IMR-90 (cell line): ENCODE measurements around the gene ANKS3. TPM values are rescaled to one million over a fixed set of nuclear protein-coding genes. Genes with fewer than 3 reads are reported as not detected.

Experiments
- ATAC-seq: fragments of 200-7000 bp; cut with Tn5 transposase; 2 replicates; pipeline ENCODE4 v1.9.1; 2020; ENCODE audit warnings: low read depth, mild to moderate bottlenecking, moderate library complexity
- BruUV-seq: library from RNA; stranded (reverse); fragments of 400-500 nt; replicated peaks from 2 replicates; lab custom pipeline; 2021; lab: Mats Ljungman, UMichigan
- CTCF ChIA-PET: fragments of 300-600 bp; formaldehyde crosslinking; extraction: SDS; loops from one replicate; lab custom pipeline; 2021; ENCODE audit warnings: antibody characterized with exemption; lab: Yijun Ruan, JAX
- POLR2A ChIA-PET: fragments of 300-600 bp; sonication (Branson Sonifier 250); formaldehyde crosslinking; loops from one replicate; lab custom pipeline; 2022; ENCODE audit warnings: antibody characterized with exemption; ENCODE audit not compliant: unreplicated experiment; lab: Charles Lee
- DNase-seq: peaks from one replicate; pipeline ENCODE4 v3.0.0; 2013
- H2AFZ ChIP-seq: replicated peaks from 2 replicates; pipeline ENCODE3; 2013; ENCODE audit warnings: low read length, mild to moderate bottlenecking; ENCODE audit not compliant: poor library complexity
- H2AK5ac ChIP-seq: 2 replicates; pipeline ENCODE4 v1.6.1; 2013; ENCODE audit warnings: low read depth, low read length, inconsistent platforms
- H2AK9ac ChIP-seq: replicated peaks from 2 replicates; pipeline ENCODE3; 2013; ENCODE audit warnings: mild to moderate bottlenecking, low read depth, low read length, moderate library complexity; ENCODE audit not compliant: poor library complexity
- H2BK120ac ChIP-seq: 2 replicates; pipeline ENCODE4 v1.6.1; 2013; ENCODE audit warnings: low read depth, low read length, inconsistent platforms
- H2BK15ac ChIP-seq: 3 replicates; pipeline ENCODE4 v1.6.1; 2013; ENCODE audit warnings: low read depth, low read length, inconsistent platforms
- H2BK20ac ChIP-seq: 2 replicates; pipeline ENCODE4 v1.6.1; 2013; ENCODE audit warnings: low read depth, mild to moderate bottlenecking, inconsistent platforms, low read length, moderate library complexity
- H2BK5ac ChIP-seq: 2 replicates; pipeline ENCODE4 v1.6.1; 2013; ENCODE audit warnings: mild to moderate bottlenecking, low read depth, low read length, inconsistent platforms; ENCODE audit not compliant: poor library complexity, severe bottlenecking
- H3K14ac ChIP-seq: replicated peaks from 2 replicates; pipeline ENCODE4 v1.6.1; 2013; ENCODE audit warnings: low read depth, low read length, inconsistent platforms
- H3K18ac ChIP-seq: 2 replicates; pipeline ENCODE4 v1.6.1; 2013; ENCODE audit warnings: low read depth, low read length, control low read depth
- H3K23ac ChIP-seq: 2 replicates; pipeline ENCODE4 v1.6.1; 2013; ENCODE audit warnings: low read depth, low read length, inconsistent platforms
- H3K27ac ChIP-seq: 2 replicates; pipeline ENCODE4 v1.5.1; 2013; ENCODE audit warnings: mild to moderate bottlenecking, control low read depth, low read length; ENCODE audit not compliant: insufficient read depth
- H3K27me3 ChIP-seq: 2 replicates; pipeline ENCODE4 v1.6.1; 2013; ENCODE audit warnings: low read length; ENCODE audit not compliant: control insufficient read depth, insufficient read depth
- H3K36me3 ChIP-seq: 2 replicates; pipeline ENCODE4 v1.6.1; 2013; ENCODE audit warnings: low read length, mixed read lengths; ENCODE audit not compliant: control insufficient read depth, insufficient read depth
- H3K4ac ChIP-seq: 2 replicates; pipeline ENCODE4 v1.6.1; 2013; ENCODE audit warnings: low read depth, low read length, inconsistent platforms
- H3K4me1 ChIP-seq: 2 replicates; pipeline ENCODE4 v1.6.1; 2013; ENCODE audit warnings: low read length, mixed read lengths; ENCODE audit not compliant: control insufficient read depth, insufficient read depth
- H3K4me2 ChIP-seq: 2 replicates; pipeline ENCODE4 v1.6.1; 2013; ENCODE audit warnings: low read depth, mild to moderate bottlenecking, control low read depth, low read length, moderate library complexity
- H3K4me3 ChIP-seq: 2 replicates; pipeline ENCODE4 v1.5.1; 2013; ENCODE audit warnings: low read depth, mild to moderate bottlenecking, control low read depth, low read length, moderate library complexity; ENCODE audit not compliant: insufficient read depth
- H3K56ac ChIP-seq: 2 replicates; pipeline ENCODE4 v1.6.1; 2013; ENCODE audit warnings: low read length, inconsistent platforms; ENCODE audit not compliant: insufficient read depth; ENCODE audit errors: extremely low read depth
- H3K79me1 ChIP-seq, 2 experiments: 2 replicates each; pipeline ENCODE4 v1.6.1; 2013; ENCODE audit warnings: low read length in 2 of 2, inconsistent platforms in 1 of 2, low read depth in 1 of 2
- H3K9ac ChIP-seq: 2 replicates; pipeline ENCODE4 v1.6.1; 2013; ENCODE audit warnings: low read depth, low read length, control low read depth
- H3K9me1 ChIP-seq: 2 replicates; pipeline ENCODE4 v1.6.1; 2013; ENCODE audit warnings: low read length, inconsistent platforms; ENCODE audit not compliant: insufficient read depth
- H3K9me3 ChIP-seq: 2 replicates; pipeline ENCODE4 v1.6.1; 2013; ENCODE audit warnings: low read length; ENCODE audit not compliant: control insufficient read depth, insufficient read depth
- H4K20me1 ChIP-seq: 2 replicates; pipeline ENCODE4 v1.6.1; 2013; ENCODE audit warnings: low read length, inconsistent platforms; ENCODE audit not compliant: insufficient read depth
- H4K5ac ChIP-seq: 2 replicates; pipeline ENCODE4 v1.6.1; 2013; ENCODE audit warnings: mild to moderate bottlenecking, low read depth, low read length, control low read depth
- H4K8ac ChIP-seq, 2 experiments: 2 replicates each; pipeline ENCODE4 v1.6.1; 2013; ENCODE audit warnings: low read depth in 2 of 2, low read length in 2 of 2, control low read depth in 1 of 2, inconsistent platforms in 1 of 2
- H4K91ac ChIP-seq: 2 replicates; pipeline ENCODE4 v1.6.1; 2013; ENCODE audit warnings: low read depth, low read length, inconsistent platforms; ENCODE audit not compliant: insufficient read depth
- BHLHE40 ChIP-seq: fragments of 150-350 bp; IDR thresholded peaks from 2 replicates; pipeline ENCODE4 v1.6.1; 2016; ENCODE audit warnings: mild to moderate bottlenecking, low read depth, low read length
- CEBPB ChIP-seq: IDR thresholded peaks from 2 replicates; pipeline ENCODE4 v1.6.1; 2012; ENCODE audit warnings: low read depth, low read length, improper control_type of control experiment
- ELK1 ChIP-seq: fragments of 150-350 bp; IDR thresholded peaks from 2 replicates; pipeline ENCODE4 v1.6.1; 2016; ENCODE audit warnings: low read depth, mild to moderate bottlenecking, low read length, moderate library complexity, borderline replicate concordance
- FOS ChIP-seq: fragments of 150-350 bp; IDR thresholded peaks from 2 replicates; pipeline ENCODE4 v1.6.1; 2016; ENCODE audit warnings: low read depth, low read length
- MAFK ChIP-seq: IDR thresholded peaks from 2 replicates; pipeline ENCODE4 v1.6.1; 2012; ENCODE audit warnings: low read depth, low read length, improper control_type of control experiment
- MAZ ChIP-seq: IDR thresholded peaks from 2 replicates; pipeline ENCODE4 v1.6.1; 2012; ENCODE audit warnings: low read depth, mild to moderate bottlenecking, low read length, improper control_type of control experiment, moderate library complexity, borderline replicate concordance
- MXI1 ChIP-seq: IDR thresholded peaks from 2 replicates; pipeline ENCODE4 v1.6.1; 2012; ENCODE audit warnings: low read depth, mild to moderate bottlenecking, low read length, moderate library complexity, borderline replicate concordance
- NFE2L2 ChIP-seq: fragments of 150-350 bp; IDR thresholded peaks from 2 replicates; pipeline ENCODE4 v1.6.1; 2016; ENCODE audit warnings: low read depth, mild to moderate bottlenecking, low read length
- SMC3 ChIP-seq: fragments of 150-350 bp; IDR thresholded peaks from 2 replicates; pipeline ENCODE4 v1.6.1; 2016; ENCODE audit warnings: low read depth, mild to moderate bottlenecking, antibody characterized with exemption, low read length, moderate library complexity
- WGBS, 2 experiments: methylation state at CpG; one replicate each; pipeline versions ENCODE4 v1.1.5 to v1.1.7; 2013; ENCODE audit warnings: missing lambda C conversion rate in 2 of 2; ENCODE audit not compliant: insufficient read length in 1 of 2; ENCODE audit errors: extremely low coverage in 2 of 2; 5-methylcytosine and 5-hydroxymethylcytosine counted together
- dilution Hi-C: fragments of 300-500 bp; cut with HindIII; formaldehyde crosslinking; loops from one replicate; pipeline ENCODE4 v1.14.3; 2018; ENCODE audit warnings: low sequenced_read_pairs; ENCODE audit not compliant: unreplicated experiment
- in situ Hi-C: fragments of 300-500 bp; cut with MboI; formaldehyde crosslinking; loops from 3 replicates; pipeline ENCODE4 v1.14.3; 2019; ENCODE audit warnings: low sequenced_read_pairs, inconsistent platforms, mixed read lengths
- intact Hi-C: fragments of 100-400 bp; cut with micrococcal nuclease; formaldehyde crosslinking; loops from 2 replicates; pipeline ENCODE4 v1.10.0; 2022
- polyA plus RNA-seq, 3 experiments: library from polyadenylated mRNA; depleted of rRNA; stranded (reverse); fragments of >200 nt; gene quantifications; 2 replicates each; pipeline ENCODE4 v1.2.3, GENCODE V29; 2012; ENCODE audit warnings: low replicate concordance in 1 of 3
- total RNA-seq: library from RNA; depleted of rRNA; stranded (reverse); fragments of >200 nt; gene quantifications from 2 replicates; pipeline ENCODE4 v1.2.3, GENCODE V29; 2012
- TF ChIP-seq, protein P1 (sequence below): fragments of 150-350 bp; IDR thresholded peaks from 2 replicates; pipeline ENCODE4 v1.6.1; 2017; ENCODE audit warnings: mild to moderate bottlenecking, antibody characterized with exemption, low read length, low read depth

ANKS3 gene
- total and polyA plus RNA-seq, 2 of the 4 experiments (the other 2 are of a cell fraction): 24.4 to 25.0 TPM

DNA sequence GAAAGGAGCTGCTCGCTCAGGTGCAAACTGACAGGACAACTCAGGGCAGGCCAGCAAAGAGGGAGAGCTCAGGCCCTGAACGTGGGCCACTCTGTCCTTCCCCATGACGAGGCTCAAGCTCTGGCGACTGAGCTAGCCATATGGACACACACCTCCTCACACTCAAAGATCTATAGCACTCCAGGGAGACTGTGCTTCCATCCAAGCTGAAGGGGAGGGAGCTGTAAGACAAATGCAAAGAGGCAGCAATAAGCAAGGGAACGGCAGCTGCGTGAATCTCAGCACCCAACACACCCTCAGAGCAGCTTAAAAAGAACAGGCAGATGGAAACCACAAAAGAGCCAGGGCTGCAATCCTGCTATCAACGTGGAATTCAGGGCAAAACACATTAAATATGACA, 27.2 kb downstream of the ANKS3 start:
- H3K14ac ChIP-seq: no peak overlapping the region
- H3K56ac ChIP-seq: no peak overlapping the region
- H3K4ac ChIP-seq: no peak overlapping the region
- intact Hi-C loops: no loop called here
- H3K9me3 ChIP-seq: no peaks in the 10 kb centered on the region
- peaks cover 3% of the 10 kb centered on the region; the same call in 1 of the 2 replicates for H3K9me1 ChIP-seq
- no peaks in the 10 kb centered on the region for H3K27me3 ChIP-seq
- WGBS, 2 experiments: 100% methylated on average over 2 of the region's 7 CpGs; no CpG with 5 or more reads in 1 of the 2 experiments
- no peak overlapping the region for H3K4me3 ChIP-seq
- no peak overlapping the region for H2BK15ac ChIP-seq
- no peak overlapping the region for H3K18ac ChIP-seq
- H3K79me1 ChIP-seq: peaks cover 3 to 23% of the 10 kb centered on the region in 2 experiments; a peak in 2 of 4 replicates
- ChIA-PET POLR2A (no interaction called here), CTCF (interaction anchor here (0.6 to 1.0 kb wide), 2 partner anchors 11 to 15 kb away, joined by 3 to 4 read pairs; no protein-coding TSS in a partner anchor)
- H4K5ac ChIP-seq: no peak overlapping the region
- H3K4me2 ChIP-seq: no peak overlapping the region
- H2BK120ac ChIP-seq: no peak overlapping the region
- H3K27ac ChIP-seq: no peak overlapping the region
- no peak overlapping the region for H2AK5ac ChIP-seq
- peaks cover 10% of the 10 kb centered on the region; the same call in 1 of the 2 replicates for H4K20me1 ChIP-seq
- no peak overlapping the region for H2AK9ac ChIP-seq
- H3K4me1 ChIP-seq: no peaks in the 10 kb centered on the region
- peaks cover 34% of the 10 kb centered on the region for H3K36me3 ChIP-seq
- no peak overlapping the region for H3K23ac ChIP-seq
- dilution Hi-C loops: no loop called here
- DNase-seq: no peak
- TF ChIP-seq, protein P1, sequence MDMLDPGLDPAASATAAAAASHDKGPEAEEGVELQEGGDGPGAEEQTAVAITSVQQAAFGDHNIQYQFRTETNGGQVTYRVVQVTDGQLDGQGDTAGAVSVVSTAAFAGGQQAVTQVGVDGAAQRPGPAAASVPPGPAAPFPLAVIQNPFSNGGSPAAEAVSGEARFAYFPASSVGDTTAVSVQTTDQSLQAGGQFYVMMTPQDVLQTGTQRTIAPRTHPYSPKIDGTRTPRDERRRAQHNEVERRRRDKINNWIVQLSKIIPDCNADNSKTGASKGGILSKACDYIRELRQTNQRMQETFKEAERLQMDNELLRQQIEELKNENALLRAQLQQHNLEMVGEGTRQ: no peak
- TF ChIP-seq ELK1 (no peak), SMC3 (no peak), MXI1 (no peak), CEBPB (no peak), BHLHE40 (no peak), NFE2L2 (no peak), MAZ (no peak), FOS (no peak), MAFK (no peak)
- no peak for ATAC-seq
- no peak overlapping the region for H4K91ac ChIP-seq
- H3K9ac ChIP-seq: no peak overlapping the region
- no peak overlapping the region for H4K8ac ChIP-seq
- no TSS peak for BruUV-seq
- in situ Hi-C loops: no loop called here
- H2BK5ac ChIP-seq: no peak overlapping the region
- H2AFZ ChIP-seq: no peak overlapping the region
- no peak overlapping the region for H2BK20ac ChIP-seq
